Measurements from ENCODE around the gene MAN1C1. TPM values are rescaled to one million over a fixed set of nuclear protein-coding genes. Genes with fewer than 3 reads are reported as not detected.

MAN1C1 gene
- total RNA-seq, 1 experiment from 2014 or later = not detected

DNA sequence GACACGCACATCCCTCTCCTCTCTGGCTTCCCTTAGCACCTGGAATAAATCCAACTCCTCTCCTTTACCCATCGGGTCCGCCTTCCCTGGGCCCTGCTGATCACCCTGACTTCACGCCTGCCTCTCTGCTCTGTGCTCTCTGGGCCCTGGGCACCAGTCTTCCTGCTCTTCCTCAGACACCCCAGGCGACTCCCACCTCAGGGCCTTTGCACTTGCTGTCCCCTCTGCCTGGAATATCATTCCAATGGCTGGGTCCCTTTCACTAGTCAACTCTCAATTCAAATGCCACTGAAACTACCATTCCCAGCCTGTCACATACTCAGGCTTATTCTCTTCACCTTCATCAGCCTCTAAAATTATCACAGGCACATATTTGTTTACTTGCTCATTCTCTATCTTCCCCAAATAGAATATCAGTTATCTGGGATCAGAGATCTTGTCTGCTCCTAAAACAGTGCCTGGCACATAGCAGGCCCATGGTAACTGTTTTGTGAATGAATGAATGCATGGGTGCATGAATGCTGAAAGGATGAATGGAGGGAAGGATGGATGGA is 156.2 kb downstream of the MAN1C1 start:
- DNase-seq (ENCODE audit: low read depth) = no peak
- in situ Hi-C loops (cut with HindIII; ENCODE audit: low pct_unique_long_range_greater_than_20kb, low sequenced_read_pairs) = no loop called here

DNA sequence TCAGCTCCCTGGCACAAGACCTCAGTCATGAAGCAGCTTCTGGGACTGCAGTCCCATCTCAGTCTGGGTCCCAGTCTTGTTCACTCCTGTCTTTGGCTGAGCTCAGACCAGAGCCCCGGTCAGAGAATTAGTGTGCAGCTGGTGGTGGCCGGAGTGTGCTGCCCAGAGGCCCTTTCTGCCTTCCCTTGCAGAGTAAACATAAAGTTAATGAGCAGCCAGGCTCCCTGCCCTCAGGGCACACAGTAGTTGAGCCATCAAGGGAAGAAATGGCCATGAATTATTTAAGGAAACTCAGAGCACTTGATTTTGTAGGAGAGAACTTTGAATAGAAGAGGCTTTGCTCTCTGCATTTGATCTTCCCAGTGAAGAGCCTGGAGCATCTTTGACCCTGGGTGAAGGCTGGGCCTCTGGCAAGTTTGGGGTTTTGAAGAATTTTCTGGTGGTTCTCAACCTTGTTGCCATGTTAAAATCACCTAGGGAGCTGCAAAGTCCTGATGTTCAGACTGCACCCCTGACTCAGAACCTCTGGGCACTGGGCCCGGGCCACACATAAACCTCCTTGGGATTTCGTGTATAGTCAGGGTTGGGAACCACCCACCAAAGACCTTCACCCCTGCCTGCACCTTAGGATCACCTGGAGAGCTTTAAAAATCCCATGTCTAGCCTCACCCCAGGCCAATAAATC is 157.0 kb downstream of the MAN1C1 start:
- peak; percentile 81 for DNase-seq (ENCODE audit: low read depth)
- in situ Hi-C loops (cut with HindIII; ENCODE audit: low pct_unique_long_range_greater_than_20kb, low sequenced_read_pairs) = no loop called here

DNA sequence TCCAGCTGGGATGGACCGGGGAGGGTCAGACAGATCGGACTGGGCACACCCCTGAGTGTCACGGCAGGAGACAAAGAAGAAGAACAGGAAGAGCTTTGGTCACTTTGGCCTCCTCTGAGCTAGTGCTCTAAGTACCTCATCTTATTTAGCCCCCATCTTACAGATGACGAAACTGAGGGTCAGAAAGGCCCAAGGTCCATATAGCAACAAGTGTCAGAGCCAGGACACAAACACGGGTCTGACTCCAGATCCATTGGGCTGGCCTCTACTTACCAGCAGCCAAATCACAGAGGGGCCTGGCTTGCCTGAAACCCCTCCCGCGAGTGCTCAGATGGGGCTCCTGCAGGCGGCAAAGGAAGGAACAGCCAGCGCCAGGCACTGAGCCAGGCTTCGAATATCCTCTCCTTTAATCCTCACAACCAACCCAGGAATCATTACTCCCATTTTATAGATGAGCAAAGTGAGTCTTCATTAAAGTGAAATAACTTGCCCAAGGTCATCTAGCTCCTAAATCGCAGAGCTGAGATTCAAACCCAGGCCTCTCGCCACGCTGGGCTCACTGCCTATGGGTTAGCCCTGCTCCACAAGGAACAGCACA is 157.7 kb downstream of the MAN1C1 start:
- in situ Hi-C loops (cut with HindIII; ENCODE audit: low pct_unique_long_range_greater_than_20kb, low sequenced_read_pairs) = no loop called here
- DNase-seq (ENCODE audit: low read depth) = no peak

DNA sequence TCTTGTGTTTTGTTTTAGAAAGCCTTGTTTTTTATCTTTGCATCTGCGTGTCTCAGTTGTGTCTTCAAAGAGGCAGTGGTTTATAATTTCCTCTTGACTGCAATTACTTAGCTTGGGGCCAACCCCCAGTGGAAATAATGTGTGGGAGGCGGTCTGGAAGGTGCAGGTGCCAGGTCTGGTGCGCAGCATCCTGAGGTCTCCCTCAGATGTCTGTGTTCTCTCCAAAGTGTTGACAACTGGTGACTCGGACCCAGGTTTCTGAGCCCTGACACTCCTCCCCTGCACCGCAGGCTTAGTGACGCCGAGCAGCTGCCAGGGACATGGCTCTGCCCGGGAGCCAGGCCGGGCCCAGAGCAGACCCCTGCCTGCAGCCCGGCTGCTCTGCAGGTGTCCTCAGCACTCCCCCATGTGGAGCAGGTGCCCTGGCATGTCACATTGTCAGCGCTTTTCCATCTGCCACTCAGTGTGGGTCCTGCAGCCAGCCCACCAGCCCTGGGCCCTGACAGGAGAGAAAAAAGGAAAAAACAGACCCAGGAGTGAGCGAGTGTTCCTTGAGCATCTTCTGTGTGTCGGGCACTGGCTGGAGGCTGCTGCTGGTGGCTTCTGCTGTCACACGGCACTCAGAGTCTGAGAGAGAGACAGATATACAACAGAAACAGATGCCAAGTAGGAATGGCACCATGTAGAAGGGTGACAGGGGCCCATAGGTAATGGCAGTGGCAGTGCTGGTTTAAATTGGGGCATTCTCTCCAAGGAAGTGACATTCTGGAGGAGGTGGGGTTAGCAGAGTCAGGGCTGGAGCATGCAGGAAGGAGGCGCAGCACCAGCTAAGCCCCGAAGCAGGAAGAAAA is 158.6 kb downstream of the MAN1C1 start:
- DNase-seq (ENCODE audit: low read depth) = no peak
- in situ Hi-C loops (cut with HindIII; ENCODE audit: low pct_unique_long_range_greater_than_20kb, low sequenced_read_pairs) = no loop called here

GRCh38 chr1:25779388-25779787 is 162.8 kb downstream of the MAN1C1 start:
- in situ Hi-C loops (cut with HindIII; ENCODE audit: low pct_unique_long_range_greater_than_20kb, low sequenced_read_pairs) = no loop called here
- DNase-seq (ENCODE audit: low read depth) = no peak

GRCh38 chr1:25779894-25780293 is 163.3 kb downstream of the MAN1C1 start:
- no peak for DNase-seq (ENCODE audit: low read depth)
- in situ Hi-C loops (cut with HindIII; ENCODE audit: low pct_unique_long_range_greater_than_20kb, low sequenced_read_pairs) = no loop called here

GRCh38 chr1:25780318-25781129 is 163.9 kb downstream of the MAN1C1 start:
- no peak for DNase-seq (ENCODE audit: low read depth)
- in situ Hi-C loops (cut with HindIII; ENCODE audit: low pct_unique_long_range_greater_than_20kb, low sequenced_read_pairs) = no loop called here

DNA sequence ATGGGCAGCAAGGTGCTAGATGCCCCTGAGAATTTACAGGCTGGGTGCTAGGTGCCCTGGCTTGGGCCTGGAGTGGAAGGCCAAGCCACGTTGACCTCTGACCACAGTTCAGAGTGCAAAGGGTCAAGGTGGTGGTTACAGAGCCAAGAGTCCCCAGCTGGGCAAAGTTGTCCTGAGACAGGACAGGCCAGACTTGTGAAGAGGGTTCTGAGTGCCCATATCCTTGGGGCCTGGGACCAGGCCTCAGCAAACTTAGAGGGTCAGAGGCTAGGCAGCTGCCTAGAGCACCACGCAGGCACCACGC is 164.5 kb downstream of the MAN1C1 start:
- in situ Hi-C loops (cut with HindIII; ENCODE audit: low pct_unique_long_range_greater_than_20kb, low sequenced_read_pairs) = no loop called here
- no peak for DNase-seq (ENCODE audit: low read depth)

GRCh38 chr1:25782608-25783201 is 166.1 kb downstream of the MAN1C1 start:
- in situ Hi-C loops (cut with HindIII; ENCODE audit: low pct_unique_long_range_greater_than_20kb, low sequenced_read_pairs) = no loop called here
- no peak for DNase-seq (ENCODE audit: low read depth)

DNA sequence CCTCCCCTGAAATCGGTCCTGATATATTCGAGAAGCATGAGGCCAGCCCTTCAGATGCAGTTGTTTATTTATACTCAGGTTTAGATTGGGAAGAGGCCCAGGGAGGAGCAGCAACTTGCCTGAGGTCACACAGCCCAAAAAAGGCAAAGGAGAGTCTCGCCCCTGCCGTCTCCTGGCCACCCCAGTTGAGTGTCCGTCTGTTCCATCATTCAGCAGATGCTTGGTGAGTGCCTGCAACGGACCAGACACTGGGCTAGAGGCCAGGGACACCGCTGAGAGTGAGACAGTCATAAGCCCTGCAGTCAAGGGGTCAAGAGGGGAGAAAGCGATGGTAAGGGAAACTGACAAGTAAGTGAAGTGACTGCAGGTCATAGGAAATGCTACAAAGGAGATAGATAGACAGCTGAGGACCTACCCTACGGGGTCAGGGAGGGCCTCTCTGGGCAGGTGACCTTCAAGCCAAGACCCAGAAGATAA is 168.0 kb downstream of the MAN1C1 start:
- no peak for DNase-seq (ENCODE audit: low read depth)
- in situ Hi-C loops (cut with HindIII; ENCODE audit: low pct_unique_long_range_greater_than_20kb, low sequenced_read_pairs) = no loop called here

GRCh38 chr1:25785333-25786067 is 168.9 kb downstream of the MAN1C1 start:
- DNase-seq (ENCODE audit: low read depth) = no peak
- in situ Hi-C loops (cut with HindIII; ENCODE audit: low pct_unique_long_range_greater_than_20kb, low sequenced_read_pairs) = no loop called here

- in situ Hi-C loops (cut with HindIII; ENCODE audit: low pct_unique_long_range_greater_than_20kb, low sequenced_read_pairs) = no loop called here
- no peak for DNase-seq (ENCODE audit: low read depth)
These were observed 170.5 kb downstream of the MAN1C1 start for GRCh38 chr1:25786887-25787759.

GRCh38 chr1:25787760-25788166 is 171.2 kb downstream of the MAN1C1 start:
- in situ Hi-C loops (cut with HindIII; ENCODE audit: low pct_unique_long_range_greater_than_20kb, low sequenced_read_pairs) = no loop called here
- no peak for DNase-seq (ENCODE audit: low read depth)

DNA sequence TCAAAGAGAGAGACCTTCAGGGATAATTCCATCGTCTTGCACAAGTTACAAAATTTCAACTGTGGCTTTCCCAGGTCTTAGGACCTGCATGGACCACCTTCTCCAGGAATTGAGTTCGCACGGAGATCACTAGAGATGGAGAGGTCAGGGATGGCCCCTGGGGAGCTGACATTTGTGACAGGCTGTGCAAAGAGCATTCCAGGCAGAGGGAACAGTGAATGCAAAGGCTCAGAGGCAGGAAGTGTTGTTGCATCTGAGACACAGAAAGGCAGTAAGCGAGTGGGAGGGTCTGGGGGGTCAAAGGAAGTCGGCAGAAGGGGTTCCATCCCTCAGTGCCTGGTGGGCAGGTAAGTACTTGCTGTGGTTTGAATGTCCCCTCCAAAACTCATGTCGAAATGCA is 173.9 kb downstream of the MAN1C1 start:
- DNase-seq (ENCODE audit: low read depth) = no peak
- in situ Hi-C loops (cut with HindIII; ENCODE audit: low pct_unique_long_range_greater_than_20kb, low sequenced_read_pairs) = no loop called here

GRCh38 chr1:25792115-25792514 is 175.5 kb downstream of the MAN1C1 start:
- in situ Hi-C loops (cut with HindIII; ENCODE audit: low pct_unique_long_range_greater_than_20kb, low sequenced_read_pairs) = no loop called here
- no peak for DNase-seq (ENCODE audit: low read depth)

DNA sequence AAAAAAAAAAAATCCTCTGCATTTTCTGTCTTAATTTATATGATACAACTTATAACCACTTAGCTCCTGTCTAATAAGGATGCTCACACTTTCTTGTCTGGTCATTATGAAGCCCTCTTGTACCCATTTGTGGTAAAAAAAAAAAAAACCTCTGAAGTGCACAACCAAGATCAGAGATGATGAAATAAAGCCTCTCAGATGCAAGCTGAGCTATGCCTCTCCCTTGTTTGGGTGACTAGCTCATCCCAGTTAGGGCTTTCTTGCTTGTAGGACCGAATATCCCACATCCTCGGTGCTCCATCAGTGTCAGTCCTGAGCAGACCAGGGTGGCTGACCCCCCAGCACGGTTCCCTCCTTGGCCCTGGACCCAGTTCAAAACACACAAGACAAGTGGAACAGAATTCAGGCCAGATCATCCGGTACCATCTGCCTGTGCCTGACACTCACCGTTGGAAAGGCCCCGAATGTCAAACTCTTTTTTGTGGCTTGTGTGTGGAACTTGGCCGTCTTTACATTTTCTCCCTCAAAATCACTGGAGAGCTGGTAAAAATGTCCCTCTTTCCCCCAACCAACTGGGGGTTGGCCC is 177.1 kb downstream of the MAN1C1 start:
- in situ Hi-C loops (cut with HindIII; ENCODE audit: low pct_unique_long_range_greater_than_20kb, low sequenced_read_pairs) = no loop called here
- no peak for DNase-seq (ENCODE audit: low read depth)
